ENCODE measurements around the gene MUC5B. TPM values are rescaled to one million over a fixed set of nuclear protein-coding genes. Genes with fewer than 3 reads are reported as not detected.

The MUC5B gene
- total and polyA plus RNA-seq, 2 donors (not counting 3 experiments of a cell fraction or from before 2014, with no cell fraction given): not detected

DNA sequence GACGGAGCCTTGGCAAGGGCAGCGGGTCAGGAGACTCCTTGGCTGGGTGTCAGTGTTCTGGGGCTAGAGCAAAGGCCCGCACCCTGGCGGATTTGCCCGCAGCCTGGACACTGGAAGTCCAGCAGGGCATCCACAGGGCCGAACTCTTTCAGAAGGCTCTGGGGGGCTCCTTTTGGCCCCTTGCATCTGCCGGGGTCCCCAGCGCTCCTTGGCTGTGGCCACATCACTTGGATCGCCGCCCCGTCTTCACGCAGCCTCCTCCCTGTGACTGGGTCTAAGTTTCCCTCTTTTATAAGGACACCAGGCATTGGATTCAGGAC is 45.1 kb upstream of the MUC5B start:
- no TSS peak for BruUV-seq (replicated peaks)
- POLR2A ChIA-PET: no interaction called here
- CTCF ChIA-PET: no interaction called here

More for the DNA sequence above, 45.1 kb upstream of the MUC5B start:
- FAIRE-seq: no peak
- TF ChIP-seq EZH2 (IDR thresholded peaks at IDR 0.05; ENCODE audit: borderline replicate concordance, low read depth, low read length, severe bottlenecking) (no peak), FOS (IDR thresholded peaks at IDR 0.05; ENCODE audit: borderline replicate concordance, insufficient read depth, low read length) (no peak), GATA2 (IDR thresholded peaks at IDR 0.05; ENCODE audit: insufficient read depth, insufficient read length, low read depth, low read length) (no peak), POLR2AphosphoS5 (IDR thresholded peaks at IDR 0.05; ENCODE audit: insufficient read depth, low read depth, low read length) (no peak), JUN (IDR thresholded peaks at IDR 0.05; ENCODE audit: borderline replicate concordance, insufficient read depth, insufficient read length, low read depth) (no peak), MYC (IDR thresholded peaks at IDR 0.05; ENCODE audit: low read depth, low read length) (no peak), POLR2A (IDR thresholded peaks at IDR 0.05; ENCODE audit: low read depth, low read length) (no peak)
- TF ChIP-seq, protein P1, sequence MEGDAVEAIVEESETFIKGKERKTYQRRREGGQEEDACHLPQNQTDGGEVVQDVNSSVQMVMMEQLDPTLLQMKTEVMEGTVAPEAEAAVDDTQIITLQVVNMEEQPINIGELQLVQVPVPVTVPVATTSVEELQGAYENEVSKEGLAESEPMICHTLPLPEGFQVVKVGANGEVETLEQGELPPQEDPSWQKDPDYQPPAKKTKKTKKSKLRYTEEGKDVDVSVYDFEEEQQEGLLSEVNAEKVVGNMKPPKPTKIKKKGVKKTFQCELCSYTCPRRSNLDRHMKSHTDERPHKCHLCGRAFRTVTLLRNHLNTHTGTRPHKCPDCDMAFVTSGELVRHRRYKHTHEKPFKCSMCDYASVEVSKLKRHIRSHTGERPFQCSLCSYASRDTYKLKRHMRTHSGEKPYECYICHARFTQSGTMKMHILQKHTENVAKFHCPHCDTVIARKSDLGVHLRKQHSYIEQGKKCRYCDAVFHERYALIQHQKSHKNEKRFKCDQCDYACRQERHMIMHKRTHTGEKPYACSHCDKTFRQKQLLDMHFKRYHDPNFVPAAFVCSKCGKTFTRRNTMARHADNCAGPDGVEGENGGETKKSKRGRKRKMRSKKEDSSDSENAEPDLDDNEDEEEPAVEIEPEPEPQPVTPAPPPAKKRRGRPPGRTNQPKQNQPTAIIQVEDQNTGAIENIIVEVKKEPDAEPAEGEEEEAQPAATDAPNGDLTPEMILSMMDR (IDR thresholded peaks at IDR 0.05; ENCODE audit: extremely low read depth in 1 of 2, insufficient read depth in 1 of 2, low read depth in 1 of 2, low read length in 2 of 2): no peak
- TF ChIP-seq, protein P2, sequence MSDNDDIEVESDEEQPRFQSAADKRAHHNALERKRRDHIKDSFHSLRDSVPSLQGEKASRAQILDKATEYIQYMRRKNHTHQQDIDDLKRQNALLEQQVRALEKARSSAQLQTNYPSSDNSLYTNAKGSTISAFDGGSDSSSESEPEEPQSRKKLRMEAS (IDR thresholded peaks at IDR 0.05; ENCODE audit: insufficient read depth, insufficient read length): no peak
- H3K4me3 ChIP-seq (replicated peaks in 1 of 3; ENCODE audit: insufficient read depth in 1 of 3, low read depth in 1 of 3, low read length in 3 of 3): no peak overlapping the region
- no peaks in the 10 kb centered on the region for H3K36me3 ChIP-seq (ENCODE audit: control insufficient read depth in 2 of 2, extremely low read depth in 1 of 2, insufficient read depth in 2 of 2, low read length in 2 of 2)
- DNase-seq (ENCODE audit: low read depth, low spot score): no peak
- dilution Hi-C loops (cut with MboI; ENCODE audit: extremely low pct_ligation_motif_present, low sequenced_read_pairs) (no loop called here), intact Hi-C loops (cut with micrococcal nuclease) (no loop called here)
- no peaks in the 10 kb centered on the region for H3K4me1 ChIP-seq (ENCODE audit: control insufficient read depth, extremely low read depth, insufficient read depth, low read length)
- H3K27me3 ChIP-seq (ENCODE audit: control insufficient read depth in 2 of 2, insufficient read depth in 2 of 2, low read length in 2 of 2): no peaks in the 10 kb centered on the region
- H4K20me1 ChIP-seq (replicated peaks; ENCODE audit: control insufficient read depth, extremely low read depth, insufficient read depth, low read length): no peaks in the 10 kb centered on the region
- no peaks in the 10 kb centered on the region for H3K9me3 ChIP-seq (replicated peaks; ENCODE audit: control insufficient read depth, insufficient read depth, low read length)
- H2AFZ ChIP-seq (ENCODE audit: low read depth, low read length): no peak overlapping the region
- no peak overlapping the region for H3K4me2 ChIP-seq (ENCODE audit: insufficient read depth, low read length)
- H3K9ac ChIP-seq (replicated peaks; ENCODE audit: extremely low read depth, insufficient read depth, low read length): no peak overlapping the region
- no peaks in the 10 kb centered on the region for H3K9me1 ChIP-seq (replicated peaks; ENCODE audit: control insufficient read depth, extremely low read depth, insufficient read depth, low read length)
- H3K27ac ChIP-seq (ENCODE audit: insufficient read depth, low read depth, low read length): no peak overlapping the region
- no peaks in the 10 kb centered on the region for H3K79me2 ChIP-seq (ENCODE audit: control insufficient read depth, insufficient read depth, low read length)

Measured in endothelial cell of umbilical vein (primary cell).